ENCODE measurements around the gene AKR1C8.
"Not testable (repeated sequence)": the region's sequence is repeated elsewhere in the genome, so short reads cannot be mapped to it uniquely, and the experiment has no call there.

Gene AKR1C8

DNA sequence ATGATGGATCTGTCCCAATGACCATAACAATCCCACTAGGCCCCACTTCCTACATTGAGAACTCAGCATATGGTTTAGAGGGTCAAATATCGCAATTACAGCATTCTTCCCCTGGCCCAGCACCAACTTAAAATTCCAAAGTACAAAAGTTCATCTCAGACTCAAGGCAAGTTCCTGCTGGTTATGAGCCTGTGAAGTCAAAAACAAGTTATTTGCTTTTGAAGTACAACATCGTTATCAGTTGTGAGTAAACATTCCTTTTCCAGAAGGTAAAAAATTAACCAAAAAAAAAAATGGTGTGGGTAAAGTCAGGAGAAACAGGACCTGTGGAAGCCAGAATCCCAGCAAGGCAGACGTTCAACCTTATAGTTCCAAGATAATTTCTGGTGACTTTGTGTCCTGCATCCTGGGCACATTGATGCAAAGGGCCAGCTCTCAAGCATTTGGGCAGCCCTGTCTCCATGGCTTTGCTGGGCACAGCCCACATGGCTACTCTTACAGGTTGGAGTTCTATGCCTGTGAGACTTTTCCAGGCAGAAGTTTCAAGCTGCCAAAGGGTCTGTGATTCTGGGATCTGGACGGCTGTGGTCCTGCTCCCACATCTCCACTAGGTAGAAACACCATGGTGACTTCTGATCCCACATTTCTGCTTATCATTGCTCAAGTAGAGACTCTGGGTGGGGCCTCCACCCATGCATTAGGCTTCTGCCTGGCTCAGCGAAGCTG is 37.5 kb downstream of the AKR1C8 start:
- TF ChIP-seq, protein P1, sequence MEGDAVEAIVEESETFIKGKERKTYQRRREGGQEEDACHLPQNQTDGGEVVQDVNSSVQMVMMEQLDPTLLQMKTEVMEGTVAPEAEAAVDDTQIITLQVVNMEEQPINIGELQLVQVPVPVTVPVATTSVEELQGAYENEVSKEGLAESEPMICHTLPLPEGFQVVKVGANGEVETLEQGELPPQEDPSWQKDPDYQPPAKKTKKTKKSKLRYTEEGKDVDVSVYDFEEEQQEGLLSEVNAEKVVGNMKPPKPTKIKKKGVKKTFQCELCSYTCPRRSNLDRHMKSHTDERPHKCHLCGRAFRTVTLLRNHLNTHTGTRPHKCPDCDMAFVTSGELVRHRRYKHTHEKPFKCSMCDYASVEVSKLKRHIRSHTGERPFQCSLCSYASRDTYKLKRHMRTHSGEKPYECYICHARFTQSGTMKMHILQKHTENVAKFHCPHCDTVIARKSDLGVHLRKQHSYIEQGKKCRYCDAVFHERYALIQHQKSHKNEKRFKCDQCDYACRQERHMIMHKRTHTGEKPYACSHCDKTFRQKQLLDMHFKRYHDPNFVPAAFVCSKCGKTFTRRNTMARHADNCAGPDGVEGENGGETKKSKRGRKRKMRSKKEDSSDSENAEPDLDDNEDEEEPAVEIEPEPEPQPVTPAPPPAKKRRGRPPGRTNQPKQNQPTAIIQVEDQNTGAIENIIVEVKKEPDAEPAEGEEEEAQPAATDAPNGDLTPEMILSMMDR (IDR thresholded peaks at IDR 0.05; ENCODE audit: low read depth, low read length): no peak
- H3K4me3 ChIP-seq (ENCODE audit: low read depth, low read length): no peak overlapping the region

DNA sequence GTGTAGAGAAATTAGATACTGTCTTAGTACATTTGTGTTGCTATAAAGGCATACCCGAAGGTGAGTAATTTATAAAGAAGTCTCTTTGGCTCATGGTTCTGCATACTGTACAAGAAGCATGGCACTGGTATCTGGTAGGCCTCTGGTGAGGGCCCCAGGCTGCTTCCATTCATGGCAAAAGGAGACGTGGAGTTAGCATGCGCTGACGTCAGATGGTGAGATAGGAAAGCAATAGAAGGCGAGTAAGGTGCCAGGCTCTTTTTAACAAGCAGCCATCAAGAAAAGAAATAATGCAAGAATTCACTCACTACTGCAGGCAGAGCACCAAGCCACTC is 38.1 kb downstream of the AKR1C8 start:
- TF ChIP-seq, protein P1 (IDR thresholded peaks at IDR 0.05; ENCODE audit: low read depth, low read length): no peak
- no peak overlapping the region for H3K4me3 ChIP-seq (ENCODE audit: low read depth, low read length)

DNA sequence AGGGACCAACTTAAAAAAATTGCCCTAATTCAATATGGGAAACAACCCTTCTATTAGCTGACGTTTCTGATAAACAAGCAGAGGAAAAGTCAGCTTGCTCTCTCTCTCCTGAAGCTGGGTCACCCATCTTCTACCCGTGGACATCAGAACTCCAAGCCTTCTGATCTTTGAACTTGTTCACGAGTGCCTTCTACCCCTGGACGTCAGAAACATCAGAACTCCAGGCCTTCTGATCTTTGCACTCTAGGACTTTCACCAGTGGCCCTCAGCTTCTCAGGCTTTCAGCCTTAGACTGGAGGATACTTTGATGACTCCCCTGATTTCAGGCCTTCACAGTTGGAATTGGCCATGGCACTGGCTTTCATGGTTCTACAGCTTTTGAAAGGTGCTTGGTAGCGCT is 41.8 kb downstream of the AKR1C8 start:
- TF ChIP-seq, protein P1 (IDR thresholded peaks at IDR 0.05; ENCODE audit: low read depth, low read length): no peak
- no peak overlapping the region for H3K4me3 ChIP-seq (ENCODE audit: low read depth, low read length)

DNA sequence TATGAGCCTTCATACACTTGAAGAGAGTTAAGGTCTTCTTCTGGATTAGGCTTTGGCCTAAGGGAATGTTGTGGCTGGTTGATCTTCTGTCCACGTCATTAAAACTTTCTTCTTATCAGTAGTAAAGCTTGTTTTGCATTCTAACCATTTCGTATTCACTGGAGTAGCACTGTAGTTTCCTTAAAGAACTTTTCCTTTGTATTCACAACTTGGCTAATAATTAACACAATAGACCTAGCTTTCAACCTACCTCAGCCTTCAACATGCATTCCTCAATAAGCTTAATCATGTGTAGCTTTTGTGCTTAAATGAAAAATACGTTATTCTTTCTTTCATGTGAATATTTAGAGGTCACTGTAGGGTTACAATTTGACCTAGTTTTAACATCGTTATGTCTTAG is 42.8 kb downstream of the AKR1C8 start:
- H3K4me3 ChIP-seq (ENCODE audit: low read depth, low read length): no peak overlapping the region
- TF ChIP-seq, protein P1 (IDR thresholded peaks at IDR 0.05; ENCODE audit: low read depth, low read length): no peak

DNA sequence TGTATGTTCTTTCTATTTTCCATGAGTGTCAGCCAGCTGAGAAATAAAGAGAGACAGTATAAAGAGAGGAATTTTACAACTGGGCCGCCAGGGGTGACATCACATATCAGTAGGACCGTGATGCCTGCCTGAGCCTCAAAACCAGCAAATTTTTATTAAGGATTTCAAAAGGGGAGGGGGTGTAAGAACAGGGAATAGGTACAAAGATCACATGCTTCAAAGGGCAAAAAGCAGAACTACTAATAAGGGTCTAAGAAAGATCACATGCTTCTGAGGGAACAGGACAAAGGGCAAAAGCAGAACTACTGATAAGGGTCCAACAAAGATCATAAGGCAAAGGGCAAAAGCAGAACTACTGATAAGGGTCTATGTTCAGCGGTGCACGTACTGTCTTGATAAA is 47.3 kb downstream of the AKR1C8 start:
- H3K4me3 ChIP-seq (ENCODE audit: low read depth, low read length): not testable (repeated sequence)

DNA sequence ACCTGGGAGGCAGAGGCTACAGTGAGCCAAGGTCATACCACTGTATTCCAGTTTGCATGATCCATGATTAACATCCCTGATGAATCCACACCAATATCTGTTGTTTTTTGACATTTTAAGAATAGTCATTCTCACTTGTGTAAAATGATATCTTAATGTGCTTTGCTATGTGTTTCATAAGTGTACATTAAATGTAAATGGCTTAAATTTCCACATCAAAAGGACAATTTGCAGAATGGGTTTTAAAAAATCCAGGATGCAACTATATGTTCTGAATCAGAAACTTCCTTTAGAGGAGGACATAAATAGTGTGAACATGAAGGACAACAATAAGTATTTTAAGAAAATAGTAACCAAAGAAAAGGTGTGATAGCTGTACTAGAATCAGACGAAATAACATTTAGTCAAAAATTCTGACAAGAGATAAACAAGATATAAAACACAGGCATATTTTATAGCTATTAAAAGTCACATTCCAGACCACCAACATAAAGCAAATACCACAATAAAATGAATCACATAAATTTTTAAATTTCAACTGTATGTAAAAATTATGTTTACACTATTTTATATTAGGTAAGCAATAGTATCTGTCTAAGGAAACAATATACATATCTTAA is 48.4 kb downstream of the AKR1C8 start:
- H3K4me3 ChIP-seq (ENCODE audit: low read depth, low read length): no peak overlapping the region
- TF ChIP-seq, protein P1 (IDR thresholded peaks at IDR 0.05; ENCODE audit: low read depth, low read length): no peak

DNA sequence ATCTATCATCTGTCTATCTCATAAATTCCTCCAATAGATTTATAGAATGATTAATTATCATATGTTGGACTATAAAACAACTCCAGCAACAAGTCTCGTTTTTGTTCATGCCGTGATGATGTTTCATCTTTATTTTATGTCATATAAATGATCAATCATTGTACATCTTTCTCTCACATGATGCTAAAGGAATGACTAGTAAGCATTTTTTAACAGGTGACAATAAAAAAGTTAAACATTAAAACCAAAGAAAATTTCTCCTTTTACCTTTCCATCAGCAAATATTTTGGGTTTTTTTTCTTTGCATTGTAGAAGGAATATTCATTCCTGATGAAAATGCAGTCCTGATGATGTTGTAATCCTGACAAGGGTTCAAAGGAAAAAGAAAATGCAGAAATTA is 49.4 kb downstream of the AKR1C8 start:
- H3K4me3 ChIP-seq (ENCODE audit: low read depth, low read length): no peak overlapping the region
- TF ChIP-seq, protein P1 (IDR thresholded peaks at IDR 0.05; ENCODE audit: low read depth, low read length): no peak

Measured in WI38 (cell line).